ENCODE measurements around the gene GAS6. TPM values are rescaled to one million over a fixed set of nuclear protein-coding genes. Genes with fewer than 3 reads are reported as not detected.

The GAS6 gene
- total RNA-seq, 6 donors from 2014 or later, result 129 to 299 (median 180) TPM

GRCh38 chr13:113902986-113903775 is 39.3 kb upstream of the GAS6 start:
- H3K4me3 ChIP-seq, result no peak overlapping the region
- H3K36me3 ChIP-seq, result no peaks in the 10 kb centered on the region
- H3K9me3 ChIP-seq, result no peaks in the 10 kb centered on the region
- H3K4me1 ChIP-seq, result peaks cover 0 to 6% (median 0%) of the 10 kb centered on the region in 4 donors
- H3K27ac ChIP-seq, result peak overlapping the region in 1 of 4 donors; percentile 38
- ATAC-seq (ENCODE audit: low FRiP score in 2 of 2), result no peak
- 81 to 89% methylated on average over 20 of the region's 20 CpGs for WGBS, 2 donors
- H3K27me3 ChIP-seq, result no peaks in the 10 kb centered on the region
- peak in 1 of 2 donors; percentile 17 for DNase-seq
- TF ChIP-seq POLR2AphosphoS5 (IDR thresholded peaks at IDR 0.05) (no peak), POLR2A (IDR thresholded peaks at IDR 0.05) (no peak), EP300 (IDR thresholded peaks at IDR 0.05) (no peak), CTCF (IDR thresholded peaks at IDR 0.05) (no peak)

- no peaks in the 10 kb centered on the region for H3K9me3 ChIP-seq
- ATAC-seq (ENCODE audit: low FRiP score in 2 of 2), result no peak
- DNase-seq, result no peak
- H3K36me3 ChIP-seq, result no peaks in the 10 kb centered on the region
- 87 to 92% methylated on average over 2 of the region's 2 CpGs for WGBS, 2 donors
- no peak overlapping the region for H3K4me3 ChIP-seq
- H3K27me3 ChIP-seq, result no peaks in the 10 kb centered on the region
- H3K4me1 ChIP-seq, result peaks cover 0 to 6% (median 0%) of the 10 kb centered on the region in 4 donors
- no peak overlapping the region for H3K27ac ChIP-seq
- TF ChIP-seq EP300 (IDR thresholded peaks at IDR 0.05) (no peak), POLR2AphosphoS5 (IDR thresholded peaks at IDR 0.05) (no peak), POLR2A (IDR thresholded peaks at IDR 0.05) (no peak), CTCF (IDR thresholded peaks at IDR 0.05) (no peak)
Measured at GRCh38 chr13:113902481-113902880, 38.6 kb upstream of the GAS6 start.

GRCh38 chr13:113901642-113902041 is 37.8 kb upstream of the GAS6 start:
- peaks cover 0 to 7% (median 6%) of the 10 kb centered on the region in 4 donors for H3K4me1 ChIP-seq
- H3K27me3 ChIP-seq, result no peaks in the 10 kb centered on the region
- TF ChIP-seq EP300 (IDR thresholded peaks at IDR 0.05) (no peak), POLR2A (IDR thresholded peaks at IDR 0.05) (no peak), CTCF (IDR thresholded peaks at IDR 0.05) (no peak), POLR2AphosphoS5 (IDR thresholded peaks at IDR 0.05) (no peak)
- no peaks in the 10 kb centered on the region for H3K36me3 ChIP-seq
- 92 to 95% methylated on average over 9 of the region's 9 CpGs for WGBS, 2 donors
- no peaks in the 10 kb centered on the region for H3K9me3 ChIP-seq
- ATAC-seq (ENCODE audit: low FRiP score in 2 of 2), result no peak
- H3K4me3 ChIP-seq, result no peak overlapping the region
- H3K27ac ChIP-seq, result no peak overlapping the region
- no peak for DNase-seq

GRCh38 chr13:113901231-113901630 is 37.4 kb upstream of the GAS6 start:
- H3K27ac ChIP-seq, result no peak overlapping the region
- ATAC-seq (ENCODE audit: low FRiP score in 2 of 2) (peak in 1 of 2 donors; percentile 42), DNase-seq (no peak)
- TF ChIP-seq POLR2AphosphoS5 (IDR thresholded peaks at IDR 0.05) (no peak), CTCF (IDR thresholded peaks at IDR 0.05) (no peak)
- WGBS, 2 donors, result 83 to 95% methylated on average over 5 to 7 of the region's 7 CpGs
- no peaks in the 10 kb centered on the region for H3K27me3 ChIP-seq
- peaks cover 0 to 7% (median 6%) of the 10 kb centered on the region in 4 donors for H3K4me1 ChIP-seq
- H3K9me3 ChIP-seq, result no peaks in the 10 kb centered on the region
- H3K4me3 ChIP-seq, result no peak overlapping the region
- H3K36me3 ChIP-seq, result no peaks in the 10 kb centered on the region

- Histone ChIP-seq H3K27ac (no peak overlapping the region), H3K36me3 (no peaks in the 10 kb centered on the region), H3K4me1 (peaks cover 0 to 7% (median 6%) of the 10 kb centered on the region in 4 donors), H3K4me3 (no peak overlapping the region), H3K9me3 (no peaks in the 10 kb centered on the region), H3K27me3 (no peaks in the 10 kb centered on the region)
- WGBS, 2 donors, result 91 to 94% methylated on average over 10 of the region's 10 CpGs
- DNase-seq (peak in 1 of 2 donors; percentile 7), ATAC-seq (ENCODE audit: low FRiP score in 2 of 2) (no peak)
- TF ChIP-seq POLR2A (IDR thresholded peaks at IDR 0.05) (no peak), EP300 (IDR thresholded peaks at IDR 0.05) (no peak), CTCF (IDR thresholded peaks at IDR 0.05) (no peak), POLR2AphosphoS5 (IDR thresholded peaks at IDR 0.05) (no peak)
Measured at GRCh38 chr13:113900646-113901045, 36.8 kb upstream of the GAS6 start.

Measured in upper lobe of left lung (tissue), 6 donors.